NCI-H128 (cell line): ENCODE measurements around the gene ANTKMT.
"Not testable (repeated sequence)": the region's sequence is repeated elsewhere in the genome, so short reads cannot be mapped to it uniquely, and the experiment has no call there.

Source experiments
- DNase-seq: peaks from one replicate; lab custom pipeline; 2025; ENCODE audit not compliant: unreplicated experiment; lab: John Stamatoyannopoulos, UW

The ANTKMT gene

DNA sequence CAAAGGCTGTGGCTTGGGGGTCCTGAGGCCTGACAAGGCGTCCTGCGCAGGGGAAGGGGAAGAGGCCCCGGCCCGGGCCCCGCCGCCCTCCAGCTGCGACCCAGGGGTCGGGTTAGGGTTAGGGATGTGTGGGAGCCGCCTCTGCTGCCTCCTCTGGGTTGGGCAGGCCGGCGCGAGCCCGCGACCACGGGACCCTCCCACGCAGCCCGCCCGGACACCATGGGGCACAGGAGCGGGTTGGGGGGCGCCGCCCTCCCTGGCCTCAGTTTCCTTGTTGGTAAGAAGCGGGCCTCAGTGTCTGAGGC, 19.5 kb downstream of the ANTKMT start:
- no peak for DNase-seq

DNA sequence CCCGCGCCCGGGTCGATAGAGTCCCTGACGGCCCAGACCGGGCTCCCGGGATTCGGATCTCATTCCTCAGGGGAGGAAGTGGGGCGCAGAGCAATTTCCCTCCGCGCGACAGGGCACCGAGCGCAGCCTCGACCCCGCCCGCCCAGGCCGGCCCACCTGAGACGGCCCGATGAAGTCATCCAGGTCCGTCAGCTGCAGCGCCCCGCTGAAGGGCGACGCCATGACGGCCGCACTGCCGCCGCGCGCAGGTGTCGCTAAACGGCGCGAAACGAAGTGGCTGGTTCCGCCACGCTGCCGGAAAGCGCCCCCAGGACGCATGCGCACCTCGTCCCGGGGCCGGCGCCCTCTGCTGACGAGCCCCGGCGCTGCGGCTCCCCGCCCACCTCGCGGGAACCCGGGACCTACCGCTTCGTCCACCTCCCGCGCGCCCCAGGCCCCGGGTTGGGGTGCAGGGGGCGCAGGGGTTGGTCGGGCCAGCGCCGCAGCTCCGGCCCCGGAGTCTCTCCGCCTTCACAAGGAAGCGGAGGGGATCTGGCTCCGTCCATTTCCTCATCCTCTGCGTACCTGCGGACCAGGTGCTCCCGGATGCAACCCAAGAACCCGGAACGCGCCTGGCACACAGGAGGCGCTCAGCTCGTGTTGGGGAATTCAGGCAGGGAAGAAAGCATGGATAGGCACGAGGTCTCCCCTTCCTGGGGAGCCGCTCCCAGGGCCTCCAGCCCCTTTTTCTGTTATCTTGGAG, 20.0 kb downstream of the ANTKMT start, which contains the start of gene CIAO3:
Gene CIAO3, minus strand, starts transcription at position 234 of the 742 bp plus-strand sequence. Its CDS starts 12 bp downstream, at position 222.
- DNase-seq = peak; percentile 46

DNA sequence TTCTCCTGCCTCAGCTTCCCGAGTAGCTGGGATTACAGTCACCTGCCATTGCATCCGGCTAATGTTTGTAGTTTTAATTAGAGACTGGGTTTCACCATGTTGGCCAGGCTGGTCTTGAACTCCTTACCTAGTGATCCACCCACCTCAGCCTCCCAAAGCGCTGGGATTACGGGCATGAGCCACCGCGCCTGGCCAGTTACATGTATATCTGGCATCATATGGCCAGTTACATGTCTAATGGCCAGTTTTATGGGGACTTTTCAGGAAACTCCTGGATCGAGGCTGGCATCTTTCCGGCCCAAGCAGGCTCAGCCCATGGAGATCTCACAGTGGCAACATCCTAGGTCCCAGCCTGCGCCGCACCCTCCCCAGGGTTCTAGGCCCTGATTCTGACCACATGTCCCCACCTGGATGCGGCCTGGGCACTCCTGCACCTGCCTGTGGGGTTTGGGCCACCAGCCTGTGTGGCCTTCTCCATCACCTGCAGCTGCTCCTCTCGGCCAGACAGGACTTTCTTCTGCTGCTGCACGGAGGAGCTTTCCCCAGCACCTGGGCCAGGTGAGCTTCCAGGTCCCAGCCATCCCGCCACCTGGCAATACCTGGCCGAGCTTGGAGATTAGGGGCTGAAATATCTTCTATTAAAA, 21.2 kb downstream of the ANTKMT start:
- no peak for DNase-seq

DNA sequence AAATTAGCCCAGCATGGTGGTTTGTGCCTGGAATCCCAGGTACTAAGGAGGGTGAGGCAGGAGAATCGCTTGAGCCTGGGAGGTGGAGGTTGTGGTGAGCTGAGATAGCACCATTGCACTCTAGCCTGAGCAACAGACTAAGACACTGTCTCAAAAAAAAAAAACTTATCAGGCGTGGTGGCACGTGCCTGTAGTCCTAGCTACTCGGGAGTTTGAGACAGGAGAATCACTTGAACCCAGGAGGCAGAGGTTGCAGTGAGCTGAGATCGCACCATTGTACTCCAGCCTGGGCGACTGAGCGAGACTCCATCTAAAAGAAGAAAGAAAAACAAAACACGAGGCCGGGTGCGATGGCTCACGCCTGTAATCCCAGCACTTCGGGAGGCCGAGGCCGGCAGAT, 21.9 kb downstream of the ANTKMT start:
- not testable (repeated sequence) for DNase-seq

DNA sequence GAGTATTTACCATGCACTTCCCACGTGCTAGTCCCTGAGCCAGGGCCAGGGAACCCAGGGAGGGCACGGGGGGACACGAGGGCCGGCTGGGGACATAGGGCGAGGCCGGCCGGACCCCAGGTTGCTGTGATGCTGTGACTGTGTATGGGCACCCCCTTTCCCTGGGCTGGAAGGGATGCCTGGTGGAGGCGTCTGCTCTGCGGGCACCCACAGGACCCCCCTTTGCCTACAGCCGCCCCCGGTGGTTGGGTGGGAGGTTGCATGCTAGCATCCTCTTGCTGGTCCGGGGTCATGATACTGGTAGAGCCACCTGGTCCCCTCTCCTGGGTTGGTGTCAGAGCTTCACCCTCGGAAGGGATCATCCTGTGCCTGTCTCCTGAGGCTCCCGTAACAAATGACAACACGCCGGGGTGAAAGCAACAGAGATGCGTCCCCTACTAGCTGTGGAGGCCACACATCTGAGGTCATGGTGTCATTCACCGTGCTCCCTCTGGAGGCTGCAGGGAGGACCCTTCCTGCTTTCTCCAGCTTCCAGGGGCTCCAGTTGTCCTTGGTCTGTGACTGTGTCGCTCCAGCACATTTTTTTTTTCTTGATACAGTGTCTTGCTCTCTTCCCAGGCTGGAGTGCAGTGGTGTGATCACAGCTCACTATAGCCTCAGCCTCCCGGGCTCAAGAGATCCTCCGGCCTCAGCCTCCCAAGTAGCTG, 23.0 kb downstream of the ANTKMT start:
- no peak for DNase-seq

DNA sequence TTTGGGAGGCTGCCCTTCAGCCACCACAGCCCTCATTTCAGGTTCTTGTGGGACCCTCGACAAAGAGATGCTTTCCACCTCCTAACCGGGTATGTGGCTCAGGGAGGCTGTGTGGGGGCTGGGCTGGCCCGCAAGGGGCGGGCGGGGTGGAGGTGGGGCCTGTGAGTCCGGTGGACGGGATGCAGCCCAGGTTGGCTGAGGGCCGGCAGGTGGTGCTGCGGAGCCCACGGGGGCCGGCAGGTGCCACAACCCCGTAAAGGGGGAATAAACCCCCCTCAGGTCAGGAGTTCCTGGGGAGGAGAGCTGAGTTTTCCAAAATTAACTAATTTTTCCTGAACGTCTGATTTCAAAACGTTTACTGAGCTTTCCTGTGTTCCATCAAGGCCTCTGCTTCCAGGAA, 24.8 kb downstream of the ANTKMT start:
- DNase-seq = no peak

DNA sequence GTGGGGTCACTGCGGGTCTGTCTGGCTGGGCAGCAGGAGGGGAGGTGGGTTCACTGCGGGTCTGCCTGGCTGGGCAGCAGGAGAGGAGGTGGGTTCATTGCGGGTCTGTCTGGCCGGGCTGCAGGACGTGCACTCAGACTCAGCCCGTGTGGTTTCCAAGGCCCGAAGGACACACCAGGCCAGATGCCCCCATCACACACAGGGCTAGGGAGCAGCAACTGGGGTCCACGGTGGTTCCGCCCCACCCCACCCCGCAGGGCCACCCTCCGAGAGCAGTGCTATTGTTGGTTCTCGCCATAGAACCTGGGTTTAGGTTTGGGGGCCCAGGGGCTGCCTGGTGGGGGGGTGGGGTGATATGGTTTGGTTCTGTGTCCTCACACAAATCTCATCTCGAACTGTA, 25.7 kb downstream of the ANTKMT start:
- DNase-seq = no peak

DNA sequence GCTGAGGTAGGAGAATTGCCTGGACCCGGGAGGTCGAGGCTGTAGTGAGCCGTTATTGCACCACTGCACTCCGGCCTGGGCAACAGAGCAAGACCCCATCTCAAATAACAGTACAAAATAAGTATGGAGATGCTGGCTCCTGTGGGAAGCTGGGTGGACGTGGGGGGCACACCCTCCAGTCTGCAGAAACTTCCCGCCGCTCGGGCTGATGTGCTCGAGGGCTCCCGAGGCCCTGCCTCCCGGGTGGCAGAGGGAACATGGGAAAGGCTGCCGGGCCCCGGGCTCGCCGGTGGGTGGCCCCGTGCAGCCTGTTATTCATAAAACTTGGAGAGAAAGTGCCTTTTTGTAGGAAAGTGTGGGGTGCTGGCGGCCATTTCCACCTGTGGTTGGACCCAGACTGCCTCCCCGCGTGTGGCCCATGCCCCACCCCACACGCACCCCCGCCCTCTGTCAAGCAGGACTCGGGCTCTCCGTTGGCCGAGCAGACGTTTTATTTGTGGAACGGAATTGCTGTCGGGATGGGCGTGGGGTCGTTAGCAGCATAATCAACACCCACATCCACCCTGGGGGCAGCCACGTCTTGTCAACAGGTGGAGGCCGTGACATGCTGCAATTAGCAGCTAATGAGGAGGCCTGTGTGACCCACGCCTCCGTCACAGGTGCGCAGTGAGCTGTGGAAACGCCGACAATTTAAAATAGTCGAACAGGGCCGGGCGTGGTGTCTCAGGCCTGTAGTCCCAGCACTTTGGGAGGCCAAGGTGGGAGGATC, 27.2 kb downstream of the ANTKMT start:
- no peak for DNase-seq

DNA sequence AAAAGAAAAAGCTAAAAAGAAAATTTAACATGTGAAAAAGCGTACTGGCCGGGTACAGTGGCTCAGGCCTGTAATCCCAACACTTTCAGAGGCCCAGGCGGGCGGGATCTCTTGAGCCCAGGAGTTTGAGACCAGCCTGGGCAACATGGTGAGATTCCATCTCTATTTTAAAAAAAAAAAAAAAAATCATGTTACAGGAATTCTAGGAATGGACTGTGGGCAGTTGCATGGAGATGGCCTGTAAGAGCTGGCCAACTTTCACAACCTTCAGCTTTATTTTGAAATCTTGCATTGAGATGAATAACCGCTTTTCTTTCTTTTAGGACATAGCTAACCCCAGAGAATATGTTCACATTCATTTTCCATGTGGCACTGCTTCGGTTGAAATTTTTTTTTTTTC, 28.1 kb downstream of the ANTKMT start:
- no peak for DNase-seq

DNA sequence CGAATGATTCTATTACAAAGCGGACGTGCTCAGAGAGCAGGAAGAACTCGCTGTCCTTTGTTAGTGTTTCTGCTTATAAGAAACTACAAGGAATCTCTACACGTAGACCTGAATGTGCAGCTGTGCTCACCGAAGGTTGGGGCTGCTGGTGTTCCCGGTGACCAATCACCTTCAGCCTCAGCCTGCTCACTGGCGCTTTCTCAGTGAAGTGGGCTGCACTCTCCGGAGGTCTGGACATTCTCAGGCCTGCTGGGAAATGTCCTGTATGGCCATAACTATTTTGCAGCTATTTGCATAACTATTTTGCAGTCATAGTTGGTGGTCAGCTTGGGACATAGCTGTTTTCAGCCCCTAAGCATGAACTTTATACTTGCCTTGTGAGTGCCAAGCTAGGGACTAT, 29.5 kb downstream of the ANTKMT start:
- DNase-seq = no peak

DNA sequence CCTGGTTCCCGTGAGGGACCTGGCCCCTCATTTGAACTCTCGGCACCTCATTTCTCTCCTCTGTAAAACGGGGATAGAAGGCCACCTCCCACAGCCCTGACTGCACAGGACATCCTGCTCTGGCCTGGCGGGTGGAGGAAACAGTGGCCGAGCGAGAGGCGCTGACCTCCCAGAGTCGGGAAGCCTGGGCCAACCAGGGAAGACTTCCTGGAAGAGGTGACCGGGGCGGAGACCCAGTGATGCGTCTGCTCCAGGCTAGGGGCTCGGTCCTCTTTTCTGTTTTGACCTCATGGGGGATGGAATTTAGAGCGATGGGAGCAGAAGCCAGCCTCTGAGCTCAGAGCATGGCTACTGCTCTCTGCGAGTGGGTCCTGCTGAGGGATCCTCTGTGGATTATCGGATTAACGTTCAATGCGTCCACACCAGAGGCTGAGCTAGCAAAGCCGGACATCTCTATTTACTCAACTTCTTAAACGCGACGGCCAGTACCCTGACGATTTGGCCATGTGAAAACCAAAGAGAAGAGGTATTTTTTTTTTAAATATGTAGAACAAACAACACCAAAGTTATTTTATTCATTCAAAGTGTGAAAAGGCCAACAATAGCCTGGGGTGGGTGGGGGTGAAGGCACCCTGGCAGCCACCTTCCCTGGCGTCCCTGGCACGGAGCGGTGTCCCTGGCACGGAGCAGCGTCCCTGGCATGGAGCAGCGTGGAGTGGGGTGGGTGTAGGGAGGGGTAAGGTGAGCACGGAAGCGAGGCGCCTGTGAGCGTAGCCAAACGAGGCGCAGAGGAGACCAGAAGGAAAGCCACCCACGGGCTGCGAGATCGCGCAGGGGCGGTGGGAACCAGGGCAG, 30.4 kb downstream of the ANTKMT start:
- no peak for DNase-seq

DNA sequence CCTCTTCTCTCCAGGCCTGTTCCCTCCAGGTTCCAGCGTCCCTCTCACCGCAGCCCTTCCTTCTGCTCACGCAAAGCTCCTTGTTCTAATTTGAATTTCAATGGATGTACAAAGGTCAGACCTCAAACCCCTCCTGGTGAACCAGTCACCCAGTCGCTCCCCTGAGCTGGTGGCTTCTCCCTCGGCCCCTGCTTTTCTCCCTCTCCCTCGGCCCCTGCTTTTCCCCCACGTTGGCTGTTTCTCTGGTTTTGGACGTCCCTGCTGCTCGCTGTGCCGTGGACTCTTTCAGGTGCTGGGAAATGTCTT, 31.0 kb downstream of the ANTKMT start:
- DNase-seq = no peak

DNA sequence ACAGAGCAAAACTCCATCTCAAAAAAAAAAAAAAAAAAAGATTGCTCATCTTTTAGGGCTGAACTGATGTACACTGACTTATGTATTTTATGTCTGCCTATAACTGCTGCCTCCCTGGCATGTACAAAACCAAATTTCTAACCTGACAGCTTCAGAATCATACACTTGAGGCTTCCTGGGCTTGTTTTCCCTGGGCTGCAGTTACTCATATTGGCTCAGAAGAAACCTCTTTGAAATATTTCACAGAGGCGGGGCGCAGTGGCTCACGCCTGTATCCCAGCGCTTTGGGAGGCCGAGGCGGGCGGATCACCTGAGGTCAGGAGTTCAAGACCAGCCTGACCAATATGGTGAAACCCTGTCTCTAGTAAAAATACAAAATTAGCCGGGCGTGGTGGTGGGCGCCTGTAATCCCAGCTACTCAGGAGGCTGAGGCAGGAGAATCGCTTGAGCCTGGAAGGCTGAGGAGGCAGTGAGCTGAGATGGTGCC, 33.2 kb downstream of the ANTKMT start:
- DNase-seq = not testable (repeated sequence)

DNA sequence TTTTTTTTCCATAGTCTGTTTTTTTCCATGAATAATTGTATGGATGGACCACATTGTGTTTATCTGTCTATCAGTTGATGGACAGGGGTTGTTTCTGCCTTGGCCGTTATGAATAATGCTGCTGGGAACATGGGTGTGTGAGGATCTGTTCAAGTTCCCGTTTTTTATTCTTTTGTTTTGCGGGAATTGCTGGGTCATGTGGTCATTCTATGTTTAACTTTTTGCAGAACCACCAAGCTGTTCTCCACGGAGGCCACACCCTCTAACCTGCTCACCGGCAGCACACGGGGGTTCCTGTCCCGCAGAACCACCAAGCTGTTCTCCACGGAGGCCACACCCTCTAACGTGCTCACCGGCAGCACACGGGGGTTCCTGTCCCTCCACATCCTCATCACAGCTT, 33.7 kb downstream of the ANTKMT start:
- no peak for DNase-seq

DNA sequence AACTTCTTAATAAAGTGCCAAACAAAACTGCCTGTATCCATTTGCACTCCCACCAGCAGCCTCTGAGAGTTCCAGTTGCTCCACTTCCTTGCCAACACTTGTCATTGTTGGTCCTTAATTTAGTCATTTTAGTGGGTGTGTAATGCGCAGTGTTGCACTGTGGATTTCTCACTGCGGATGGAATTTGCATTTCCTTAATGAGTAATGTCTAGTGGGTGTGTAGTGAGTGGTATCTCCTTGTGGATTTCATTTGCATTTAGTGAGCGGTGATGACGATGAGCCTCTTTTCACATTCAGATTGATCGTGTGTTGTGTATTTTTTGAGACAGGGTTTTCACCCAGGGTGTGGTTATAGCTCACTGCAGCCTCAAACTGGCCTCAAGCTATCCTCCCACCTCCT, 35.5 kb downstream of the ANTKMT start:
- no peak for DNase-seq

DNA sequence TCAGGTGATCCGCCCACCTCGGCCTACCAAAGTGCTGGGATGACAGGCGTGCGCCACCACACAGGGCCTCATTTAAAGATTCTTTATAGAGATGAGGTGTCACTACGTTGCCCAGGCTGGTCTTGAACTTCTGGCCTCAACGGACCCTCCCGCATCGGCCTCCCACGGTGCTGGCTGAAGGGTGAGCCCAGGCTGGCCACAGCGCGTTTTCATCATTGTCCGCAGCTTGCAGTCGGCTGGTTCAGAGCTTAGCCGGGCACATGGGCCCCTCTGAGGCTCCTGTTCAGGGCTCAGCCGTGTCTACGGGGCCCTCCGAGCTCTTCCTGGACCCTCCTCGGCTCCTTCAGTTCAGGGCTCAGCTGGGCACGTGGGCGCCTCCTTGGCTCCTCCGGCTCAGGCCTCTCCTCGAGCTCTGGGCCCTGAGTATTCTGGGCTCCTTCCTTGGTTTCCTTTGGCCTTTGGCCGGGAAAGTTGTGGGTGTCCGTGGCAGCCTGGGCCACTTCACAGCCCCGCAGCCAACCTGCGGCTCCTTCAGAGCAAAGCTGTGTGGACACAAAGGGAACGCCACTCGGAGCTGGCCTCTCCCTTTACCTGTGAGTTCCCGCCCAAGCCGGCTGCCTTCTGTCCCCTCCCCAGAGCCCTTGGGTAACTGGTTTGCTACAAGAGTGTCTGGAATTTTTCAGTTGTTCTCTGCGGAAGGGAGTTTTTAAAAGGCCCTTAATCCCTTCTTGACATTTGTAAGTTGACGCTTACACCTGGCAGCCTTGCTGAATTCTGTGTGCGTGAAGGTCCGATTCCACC, 38.4 kb downstream of the ANTKMT start:
- no peak for DNase-seq

DNA sequence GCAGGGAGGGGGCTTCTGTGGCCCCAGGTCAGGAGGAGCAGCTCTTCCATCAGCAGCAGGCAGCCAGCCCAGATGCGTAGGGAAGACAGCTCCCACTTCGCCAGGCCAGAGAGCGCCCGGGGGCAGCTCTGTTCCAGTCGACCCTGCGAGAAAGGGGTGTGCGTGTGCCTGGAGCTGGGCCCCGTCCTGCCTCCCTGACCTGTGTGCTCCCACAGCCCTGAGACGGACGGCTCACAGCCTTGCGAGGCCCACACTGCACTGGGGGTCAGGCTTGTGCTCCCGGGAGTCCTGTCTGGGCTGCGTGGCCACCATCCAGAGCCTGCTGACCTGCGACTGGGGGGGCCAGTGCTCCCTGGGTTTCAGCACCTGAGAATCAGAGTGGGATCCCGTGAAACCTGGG, 39.1 kb downstream of the ANTKMT start:
- DNase-seq = no peak

DNA sequence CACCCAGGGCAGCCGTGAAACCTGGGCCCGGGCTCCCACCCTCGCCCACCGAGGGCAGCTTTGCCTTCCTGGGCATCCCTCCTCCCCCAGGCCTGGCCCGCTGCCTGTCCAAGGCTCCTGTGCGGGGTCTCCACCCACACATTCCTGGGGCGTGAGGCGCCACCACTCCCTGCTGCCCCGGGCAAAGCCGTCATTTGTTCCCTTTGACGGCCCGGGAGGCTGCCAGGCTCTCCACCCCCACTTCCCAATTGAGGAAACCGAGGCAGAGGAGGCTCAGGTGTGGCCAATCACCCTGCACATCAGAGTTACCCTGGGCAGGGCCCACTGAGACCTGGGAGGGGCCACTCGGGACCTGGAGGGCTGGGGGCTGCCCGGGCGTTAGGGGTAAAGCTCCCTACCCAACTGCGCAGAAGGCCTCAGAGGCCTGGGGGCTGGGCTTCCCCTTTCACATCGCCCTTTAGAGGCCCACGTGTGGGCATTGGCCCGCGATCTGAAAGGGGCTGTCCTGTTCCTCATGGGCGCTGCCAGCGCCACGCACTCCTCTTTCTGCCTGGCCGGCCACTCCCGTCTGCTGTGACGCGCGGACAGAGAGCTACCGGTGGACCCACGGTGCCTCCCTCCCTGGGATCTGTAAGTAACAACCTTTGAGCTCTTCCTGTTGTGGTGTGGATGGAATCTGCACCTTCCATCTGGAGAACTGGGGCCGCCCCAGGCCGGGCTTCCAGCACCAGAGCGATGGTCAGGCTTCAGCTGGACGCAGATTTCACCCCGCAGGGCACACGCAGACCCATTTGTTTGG, 39.8 kb downstream of the ANTKMT start, which contains the start of gene MSLN:
Gene MSLN, plus strand, starts transcription at position 190 of the 799 bp plus-strand sequence. CDS start 1,947 bp downstream, outside the sequence.
- no peak for DNase-seq
